ENCODE data around the gene AP3B1.

Gene AP3B1

DNA sequence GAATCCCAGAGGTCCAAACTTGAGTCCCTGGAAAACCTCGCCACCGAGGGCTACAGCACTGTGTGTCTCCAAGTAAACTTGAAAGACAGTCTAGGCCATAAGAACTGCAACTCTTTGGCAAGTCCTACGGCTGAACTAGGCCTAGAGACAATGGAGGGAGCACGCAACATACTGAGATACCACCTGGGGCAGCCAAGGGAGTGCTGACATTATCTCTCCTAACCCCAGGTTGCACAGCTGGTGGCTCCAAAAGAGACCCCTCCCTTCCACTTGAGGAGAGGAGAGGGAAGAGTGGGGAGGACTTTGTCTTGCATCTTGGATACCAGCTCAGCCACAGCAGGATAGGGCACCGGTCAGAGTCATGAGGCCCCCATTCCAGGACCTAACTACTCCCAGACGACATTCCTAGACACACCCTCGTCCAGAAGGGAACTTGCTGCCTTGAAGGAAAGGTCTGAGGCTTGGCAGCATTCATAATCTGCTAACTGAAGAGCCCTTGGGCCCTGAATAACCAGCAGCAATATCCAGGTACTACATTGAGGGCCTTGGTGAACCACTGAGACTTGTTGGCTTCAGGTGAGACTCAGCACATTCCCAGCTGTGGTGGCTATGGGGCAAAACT, 42.7 kb downstream of the AP3B1 start:
- Histone ChIP-seq H3K9me3 (ENCODE audit: insufficient read depth, low read length) (no peaks in the 10 kb centered on the region), H3K4me3 (ENCODE audit: insufficient read depth, low read length, poor library complexity, severe bottlenecking) (no peak overlapping the region), H3K79me2 (ENCODE audit: insufficient read depth, low read length) (peaks cover 16% of the 10 kb centered on the region; the same call in 1 of the 2 replicates), H2AFZ (ENCODE audit: low read depth, low read length, severe bottlenecking) (no peak overlapping the region), H3K9me2 (replicated peaks; ENCODE audit: insufficient read depth, low read length) (no peaks in the 10 kb centered on the region), H3F3A (ENCODE audit: insufficient read depth) (no peaks in the 10 kb centered on the region), H3K4me2 (ENCODE audit: low read depth, low read length, poor library complexity, severe bottlenecking) (no peak overlapping the region), H3K27ac (ENCODE audit: low read depth, low read length) (no peak overlapping the region), H4K20me1 (ENCODE audit: low read depth, low read length) (no peaks in the 10 kb centered on the region), H3K36me3 (ENCODE audit: low read length) (0 out of 2 replicates have a peak, but pooled peaks cover 7% of the 10 kb centered on the region), H3K9ac (ENCODE audit: low read length) (no peak overlapping the region), H3K27me3 (ENCODE audit: low read length) (no peaks in the 10 kb centered on the region)
- TF ChIP-seq EZH2phosphoT487 (conservative IDR thresholded peaks at IDR 0.05; ENCODE audit: low read length) (no peak), CTCF (IDR thresholded peaks at IDR 0.05; ENCODE audit: insufficient read depth, low read length, poor library complexity, severe bottlenecking) (no peak)

- no peaks in the 10 kb centered on the region for H3K9me2 ChIP-seq (replicated peaks; ENCODE audit: insufficient read depth, low read length)
- H3K4me2 ChIP-seq (ENCODE audit: low read depth, low read length, poor library complexity, severe bottlenecking): no peak overlapping the region
- 0 out of 2 replicates have a peak, but pooled peaks cover 3% of the 10 kb centered on the region for H3F3A ChIP-seq (ENCODE audit: insufficient read depth)
- no peaks in the 10 kb centered on the region for H3K36me3 ChIP-seq (ENCODE audit: low read length)
- H4K20me1 ChIP-seq (ENCODE audit: low read depth, low read length): no peaks in the 10 kb centered on the region
- no peak overlapping the region for H3K9ac ChIP-seq (ENCODE audit: low read length)
- H3K27me3 ChIP-seq (ENCODE audit: low read length): no peaks in the 10 kb centered on the region
- H3K4me3 ChIP-seq (ENCODE audit: insufficient read depth, low read length, poor library complexity, severe bottlenecking): no peak overlapping the region
- H2AFZ ChIP-seq (ENCODE audit: low read depth, low read length, severe bottlenecking): no peak overlapping the region
- no peak for TF ChIP-seq EZH2phosphoT487 (conservative IDR thresholded peaks at IDR 0.05; ENCODE audit: low read length)
- TF ChIP-seq CTCF (IDR thresholded peaks at IDR 0.05; ENCODE audit: insufficient read depth, low read length, poor library complexity, severe bottlenecking): no peak
- H3K27ac ChIP-seq (ENCODE audit: low read depth, low read length): no peak overlapping the region
- H3K9me3 ChIP-seq (ENCODE audit: insufficient read depth, low read length): no peaks in the 10 kb centered on the region
- H3K79me2 ChIP-seq (ENCODE audit: insufficient read depth, low read length): peaks cover 3% of the 10 kb centered on the region; the same call in 1 of the 2 replicates
Measured at GRCh38 chr5:78245136-78245535, 49.4 kb downstream of the AP3B1 start.

- no peaks in the 10 kb centered on the region for H3K27me3 ChIP-seq (ENCODE audit: low read length)
- no peak overlapping the region for H3K4me2 ChIP-seq (ENCODE audit: low read depth, low read length, poor library complexity, severe bottlenecking)
- H3K27ac ChIP-seq (ENCODE audit: low read depth, low read length): no peak overlapping the region
- no peaks in the 10 kb centered on the region for H4K20me1 ChIP-seq (ENCODE audit: low read depth, low read length)
- H3K79me2 ChIP-seq (ENCODE audit: insufficient read depth, low read length): 0 out of 2 replicates have a peak, but pooled peaks cover 3% of the 10 kb centered on the region
- 0 out of 2 replicates have a peak, but pooled peaks cover 3% of the 10 kb centered on the region for H3F3A ChIP-seq (ENCODE audit: insufficient read depth)
- no peaks in the 10 kb centered on the region for H3K9me2 ChIP-seq (replicated peaks; ENCODE audit: insufficient read depth, low read length)
- no peak overlapping the region for H3K9ac ChIP-seq (ENCODE audit: low read length)
- no peak overlapping the region for H3K4me3 ChIP-seq (ENCODE audit: insufficient read depth, low read length, poor library complexity, severe bottlenecking)
- H3K9me3 ChIP-seq (ENCODE audit: insufficient read depth, low read length): no peaks in the 10 kb centered on the region
- no peaks in the 10 kb centered on the region for H3K36me3 ChIP-seq (ENCODE audit: low read length)
- TF ChIP-seq EZH2phosphoT487 (conservative IDR thresholded peaks at IDR 0.05; ENCODE audit: low read length) (no peak), CTCF (IDR thresholded peaks at IDR 0.05; ENCODE audit: insufficient read depth, low read length, poor library complexity, severe bottlenecking) (no peak)
- no peak overlapping the region for H2AFZ ChIP-seq (ENCODE audit: low read depth, low read length, severe bottlenecking)
Measured at GRCh38 chr5:78243639-78244038, 50.9 kb downstream of the AP3B1 start.

Measured in SU-DHL-6 (cell line).